T-helper 9 cell (primary cell): ENCODE results near the gene ARHGAP4.

Experiments
- DNase-seq: peaks from one replicate; pipeline ENCODE4 v3.0.0-alpha.2; 2020

Gene ARHGAP4

GRCh38 chrX:153864101-153864500 lies 62.0 kb downstream of the ARHGAP4 start:
- no peak for DNase-seq

GRCh38 chrX:153863251-153863991 lies 62.6 kb downstream of the ARHGAP4 start:
- DNase-seq, result no peak

- no peak for DNase-seq
Observed at GRCh38 chrX:153862369-153863250, 63.5 kb downstream of the ARHGAP4 start.

GRCh38 chrX:153861733-153862310 lies 64.2 kb downstream of the ARHGAP4 start:
- DNase-seq, result no peak

DNA sequence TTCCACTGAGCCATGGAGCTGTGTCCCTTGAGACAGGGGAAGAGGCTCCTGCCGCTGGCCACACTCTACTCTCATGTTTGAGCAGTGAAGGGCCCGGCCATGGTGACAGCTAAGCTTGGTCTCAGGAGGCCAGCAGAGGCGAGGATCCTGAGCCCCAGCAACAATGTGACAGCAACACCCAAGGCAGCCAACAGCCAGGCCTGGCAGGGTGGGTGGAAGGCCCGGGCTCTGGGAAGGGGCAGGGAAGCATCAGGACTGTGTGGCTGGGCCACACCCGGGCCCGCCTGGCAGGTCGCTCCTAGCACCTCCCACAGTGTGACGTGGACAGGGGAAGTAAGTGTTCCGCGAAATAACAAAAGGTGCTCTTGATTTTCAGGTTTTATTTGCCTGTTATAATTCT lies 64.9 kb downstream of the ARHGAP4 start:
- no peak for DNase-seq
